NCI-H2081 (cell line): Measurements from ENCODE around the gene SYNRG.

Experiments used
- DNase-seq, 2 experiments: peaks; one replicate each; lab custom pipeline; 2025; lab: John Stamatoyannopoulos, UW

The SYNRG gene

GRCh38 chr17:37494971-37495370 is 114.2 kb downstream of the SYNRG start:
- DNase-seq: no peak

- no peak for DNase-seq
Observed at GRCh38 chr17:37494401-37494831, 114.8 kb downstream of the SYNRG start.

GRCh38 chr17:37493249-37494027 is 115.8 kb downstream of the SYNRG start:
- no peak for DNase-seq

- DNase-seq: no peak
Observed at GRCh38 chr17:37492167-37492566, 117.1 kb downstream of the SYNRG start.

- DNase-seq: no peak
Observed at GRCh38 chr17:37490638-37491614, 118.3 kb downstream of the SYNRG start.

GRCh38 chr17:37490022-37490587 is 119.1 kb downstream of the SYNRG start:
- peak; percentile 40 to 49 for DNase-seq

- peak; percentile 89 to 91 for DNase-seq
Observed at GRCh38 chr17:37489197-37490001, 119.8 kb downstream of the SYNRG start, which contains the start of gene DUSP14. Gene DUSP14 (plus strand): TSS chr17:37489891. CDS start chr17:37512273, 22,382 bp downstream.

- DNase-seq: peak; percentile 46 to 71
Observed at GRCh38 chr17:37488607-37489196, 120.5 kb downstream of the SYNRG start.

- peak; percentile 12 to 38 for DNase-seq
Observed at GRCh38 chr17:37488009-37488604, 121.1 kb downstream of the SYNRG start.

- no peak for DNase-seq
Observed at GRCh38 chr17:37485938-37486570, 123.2 kb downstream of the SYNRG start.

- peak in 1 of 2 experiments; percentile 16 for DNase-seq
Observed at GRCh38 chr17:37483311-37484039, 125.7 kb downstream of the SYNRG start.

GRCh38 chr17:37481001-37481665 is 128.1 kb downstream of the SYNRG start:
- DNase-seq: no peak

GRCh38 chr17:37480427-37480826 is 128.8 kb downstream of the SYNRG start:
- no peak for DNase-seq

- DNase-seq: no peak
Observed at GRCh38 chr17:37479025-37479424, 130.2 kb downstream of the SYNRG start.

GRCh38 chr17:37478187-37478586 is 131.0 kb downstream of the SYNRG start:
- no peak for DNase-seq

- DNase-seq: no peak
Observed at GRCh38 chr17:37476431-37477120, 132.6 kb downstream of the SYNRG start.

GRCh38 chr17:37475731-37476420 is 133.3 kb downstream of the SYNRG start:
- DNase-seq: no peak

- no peak for DNase-seq
Observed at GRCh38 chr17:37470181-37470580, 139.0 kb downstream of the SYNRG start.
